ENCODE results near the gene CCND1. TPM values are rescaled to one million over a fixed set of nuclear protein-coding genes. Genes with fewer than 3 reads are reported as not detected.
A peak's percentile ranks its signal among the peaks of the same experiment; 100 is the strongest.

CCND1 gene
- total RNA-seq, 1 experiment from 2014 or later, result 331 TPM

DNA sequence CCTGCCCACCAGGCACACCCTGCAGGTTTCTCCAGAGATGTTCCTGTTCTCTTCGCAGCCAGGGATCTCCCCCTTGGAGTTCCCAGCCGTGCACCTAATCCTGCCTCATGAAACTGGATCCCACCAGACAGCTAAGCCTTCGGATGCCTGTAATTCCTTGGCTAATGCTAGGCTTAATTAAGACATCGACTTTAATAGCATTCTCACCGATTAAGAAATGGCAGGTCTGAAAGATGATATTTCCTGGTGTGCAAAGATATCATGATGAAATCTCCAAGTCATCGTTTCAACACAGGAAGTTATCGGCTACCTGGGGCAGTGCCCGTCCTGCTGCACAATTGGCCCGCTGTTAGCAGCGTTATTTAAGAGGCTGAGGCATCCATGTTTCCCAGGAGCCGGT lies 41.5 kb upstream of the CCND1 start:
- no peaks in the 10 kb centered on the region for H3K27me3 ChIP-seq (replicated peaks; ENCODE audit: control insufficient read depth, insufficient read depth, low read length)
- H3K36me3 Mint-ChIP-seq (ENCODE audit: insufficient read depth, unreplicated experiment), result no peaks in the 10 kb centered on the region
- no peaks in the 10 kb centered on the region for H3K9me3 ChIP-seq
- H3K4me1 ChIP-seq, result peaks cover 24% of the 10 kb centered on the region
- H3K27ac Mint-ChIP-seq (ENCODE audit: unreplicated experiment), result no peak overlapping the region
- no peak overlapping the region for H3K4me3 Mint-ChIP-seq (ENCODE audit: unreplicated experiment)
- no peak for DNase-seq
- H3K36me3 ChIP-seq (ENCODE audit: control insufficient read depth, insufficient read depth, low read length), result no peaks in the 10 kb centered on the region
- ChIA-PET CTCF (no interaction called here), POLR2A (interaction anchor here (1.0 kb wide), 1 partner anchor 11 kb away, joined by 5 read pairs; no protein-coding TSS in a partner anchor)
- BruUV-seq (replicated peaks), result no TSS peak
- TF ChIP-seq, protein P1, sequence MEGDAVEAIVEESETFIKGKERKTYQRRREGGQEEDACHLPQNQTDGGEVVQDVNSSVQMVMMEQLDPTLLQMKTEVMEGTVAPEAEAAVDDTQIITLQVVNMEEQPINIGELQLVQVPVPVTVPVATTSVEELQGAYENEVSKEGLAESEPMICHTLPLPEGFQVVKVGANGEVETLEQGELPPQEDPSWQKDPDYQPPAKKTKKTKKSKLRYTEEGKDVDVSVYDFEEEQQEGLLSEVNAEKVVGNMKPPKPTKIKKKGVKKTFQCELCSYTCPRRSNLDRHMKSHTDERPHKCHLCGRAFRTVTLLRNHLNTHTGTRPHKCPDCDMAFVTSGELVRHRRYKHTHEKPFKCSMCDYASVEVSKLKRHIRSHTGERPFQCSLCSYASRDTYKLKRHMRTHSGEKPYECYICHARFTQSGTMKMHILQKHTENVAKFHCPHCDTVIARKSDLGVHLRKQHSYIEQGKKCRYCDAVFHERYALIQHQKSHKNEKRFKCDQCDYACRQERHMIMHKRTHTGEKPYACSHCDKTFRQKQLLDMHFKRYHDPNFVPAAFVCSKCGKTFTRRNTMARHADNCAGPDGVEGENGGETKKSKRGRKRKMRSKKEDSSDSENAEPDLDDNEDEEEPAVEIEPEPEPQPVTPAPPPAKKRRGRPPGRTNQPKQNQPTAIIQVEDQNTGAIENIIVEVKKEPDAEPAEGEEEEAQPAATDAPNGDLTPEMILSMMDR (IDR thresholded peaks at IDR 0.05; ENCODE audit: insufficient read depth in 1 of 2, low read depth in 1 of 2, low read length in 1 of 2, severe bottlenecking in 1 of 2, unreplicated experiment in 1 of 2), result no peak
- no peaks in the 10 kb centered on the region for H3K9me3 Mint-ChIP-seq (ENCODE audit: unreplicated experiment)
- no peak overlapping the region for H3K4me3 ChIP-seq (ENCODE audit: low read depth, low read length)
- peaks cover 33% of the 10 kb centered on the region for H3K4me1 Mint-ChIP-seq (ENCODE audit: low read depth, unreplicated experiment)
- intact Hi-C loops (cut with micrococcal nuclease; ENCODE audit: unreplicated experiment), result no loop called here
- H3K27me3 Mint-ChIP-seq (ENCODE audit: insufficient read depth, unreplicated experiment), result no peaks in the 10 kb centered on the region

DNA sequence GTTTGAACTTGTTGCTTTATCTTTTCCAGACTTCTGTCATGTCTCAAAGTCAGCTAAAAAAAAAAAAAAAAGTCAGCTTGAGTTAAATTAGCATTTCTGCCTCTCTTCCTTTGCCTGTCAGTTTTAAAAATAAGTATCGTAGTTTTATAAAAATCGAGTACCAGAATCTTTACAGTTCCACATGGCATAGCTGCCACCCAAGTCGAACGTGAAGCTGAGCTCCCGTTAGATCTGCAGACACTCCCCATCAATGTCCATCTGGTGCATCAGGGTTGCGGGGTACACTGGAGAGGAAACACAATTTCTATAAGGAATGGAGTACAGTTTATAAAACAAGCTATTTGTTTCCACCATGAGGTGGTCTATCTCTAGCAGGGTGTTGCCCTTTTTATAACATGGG lies 41.0 kb upstream of the CCND1 start:
- CTCF ChIA-PET, result no interaction called here

DNA sequence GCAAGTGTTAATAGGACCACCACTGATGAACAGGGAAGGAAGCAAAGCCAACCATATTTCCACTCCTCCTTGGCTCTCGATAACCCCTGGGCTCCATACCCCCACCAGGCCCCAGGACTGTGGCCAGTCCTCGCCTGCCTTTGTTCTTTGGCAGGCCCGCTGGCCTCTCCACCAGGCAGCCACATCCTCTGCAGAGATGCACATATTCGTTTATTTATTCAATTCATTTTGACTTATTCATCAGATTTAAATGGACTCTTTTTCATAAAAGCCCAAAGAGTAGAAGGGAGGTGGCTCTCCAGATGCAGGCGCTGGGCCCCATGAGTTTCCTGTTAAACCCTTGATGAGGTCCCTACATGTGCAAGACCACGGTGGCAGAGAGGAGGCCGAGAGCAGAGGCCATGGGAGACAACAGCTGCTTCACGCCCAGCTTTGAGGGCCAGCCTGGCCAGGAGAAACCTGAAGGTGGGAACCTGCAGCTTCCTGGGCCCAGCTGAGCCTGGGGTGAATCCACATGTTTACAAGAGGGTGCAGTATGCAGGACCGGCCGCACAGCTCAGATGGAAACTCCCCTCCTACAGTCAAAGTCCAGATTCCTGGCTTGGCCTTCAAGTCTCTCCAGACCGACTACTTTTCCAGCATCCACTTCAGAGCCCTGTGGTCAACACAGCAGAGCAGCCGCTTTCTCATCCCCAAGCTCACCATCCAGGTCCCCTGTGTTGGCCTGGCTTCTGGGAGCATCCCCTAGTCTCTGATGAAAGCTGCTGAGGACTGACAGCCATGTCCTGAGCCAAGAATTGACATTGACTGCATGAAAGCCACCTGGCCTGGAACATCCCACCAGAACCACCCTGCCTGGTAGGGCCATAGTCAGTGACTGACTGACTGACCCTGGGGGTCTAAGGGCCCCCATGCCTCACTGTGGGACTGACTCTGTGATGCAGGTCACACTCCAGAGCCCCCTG lies 39.7 kb upstream of the CCND1 start:
- CTCF ChIA-PET, result interaction anchor here (1.2 kb wide), 1 partner anchor 13 kb away, joined by 3 read pairs; no protein-coding TSS in a partner anchor
- intact Hi-C loops (cut with micrococcal nuclease; ENCODE audit: unreplicated experiment), result loop anchor here (1.0 kb wide), 2 partner anchors 25 to 35 kb away; no protein-coding TSS in a partner anchor
- Mint-ChIP-seq H3K9me3 (ENCODE audit: unreplicated experiment) (no peaks in the 10 kb centered on the region), H3K36me3 (ENCODE audit: insufficient read depth, unreplicated experiment) (no peaks in the 10 kb centered on the region), H3K4me3 (ENCODE audit: unreplicated experiment) (peak overlapping the region; percentile 24), H3K4me1 (ENCODE audit: low read depth, unreplicated experiment) (peaks cover 33% of the 10 kb centered on the region), H3K27ac (ENCODE audit: unreplicated experiment) (peak overlapping the region; percentile 77), H3K27me3 (ENCODE audit: insufficient read depth, unreplicated experiment) (no peaks in the 10 kb centered on the region)
- H3K4me1 ChIP-seq, result peaks cover 24% of the 10 kb centered on the region
- DNase-seq, result peak; percentile 83 to 92
- no peak overlapping the region for H3K4me3 ChIP-seq (ENCODE audit: low read depth, low read length)
- no peaks in the 10 kb centered on the region for H3K27me3 ChIP-seq (replicated peaks; ENCODE audit: control insufficient read depth, insufficient read depth, low read length)
- no peaks in the 10 kb centered on the region for H3K36me3 ChIP-seq (ENCODE audit: control insufficient read depth, insufficient read depth, low read length)
- TF ChIP-seq, protein P1 (IDR thresholded peaks at IDR 0.05; ENCODE audit: insufficient read depth in 1 of 2, low read depth in 1 of 2, low read length in 1 of 2, severe bottlenecking in 1 of 2, unreplicated experiment in 1 of 2), result no peak
- POLR2A ChIA-PET, result interaction anchor here (1.0 to 1.5 kb wide), 3 partner anchors 35 to 73 kb away, joined by 3 to 10 read pairs (median 4); partner anchors contain the start of gene LTO1
- BruUV-seq (replicated peaks), result no TSS peak
- H3K9me3 ChIP-seq, result no peaks in the 10 kb centered on the region

More for the DNA sequence above, 41.0 kb upstream of the CCND1 start:
- no TSS peak for BruUV-seq (replicated peaks)
- Histone ChIP-seq H3K9me3 (no peaks in the 10 kb centered on the region), H3K27me3 (replicated peaks; ENCODE audit: control insufficient read depth, insufficient read depth, low read length) (no peaks in the 10 kb centered on the region), H3K36me3 (ENCODE audit: control insufficient read depth, insufficient read depth, low read length) (no peaks in the 10 kb centered on the region), H3K4me1 (peaks cover 24% of the 10 kb centered on the region), H3K4me3 (ENCODE audit: low read depth, low read length) (no peak overlapping the region)
- Mint-ChIP-seq H3K27me3 (ENCODE audit: insufficient read depth, unreplicated experiment) (no peaks in the 10 kb centered on the region), H3K4me1 (ENCODE audit: low read depth, unreplicated experiment) (peaks cover 33% of the 10 kb centered on the region), H3K36me3 (ENCODE audit: insufficient read depth, unreplicated experiment) (no peaks in the 10 kb centered on the region), H3K9me3 (ENCODE audit: unreplicated experiment) (no peaks in the 10 kb centered on the region), H3K27ac (ENCODE audit: unreplicated experiment) (no peak overlapping the region), H3K4me3 (ENCODE audit: unreplicated experiment) (no peak overlapping the region)
- intact Hi-C loops (cut with micrococcal nuclease; ENCODE audit: unreplicated experiment), result no loop called here
- POLR2A ChIA-PET, result interaction anchor here (0.6 to 1.0 kb wide), 3 partner anchors 12 to 326 kb away, joined by 4 to 13 read pairs (median 5); no protein-coding TSS in a partner anchor
- TF ChIP-seq, protein P1 (IDR thresholded peaks at IDR 0.05; ENCODE audit: insufficient read depth in 1 of 2, low read depth in 1 of 2, low read length in 1 of 2, severe bottlenecking in 1 of 2, unreplicated experiment in 1 of 2), result no peak
- DNase-seq, result no peak
